Measurements from ENCODE around the gene ARSH. TPM values are rescaled to one million over a fixed set of nuclear protein-coding genes. Genes with fewer than 3 reads are reported as not detected.

The ARSH gene
- total RNA-seq, 4 donors from 2014 or later, result 0.26 TPM; not detected in 3

DNA sequence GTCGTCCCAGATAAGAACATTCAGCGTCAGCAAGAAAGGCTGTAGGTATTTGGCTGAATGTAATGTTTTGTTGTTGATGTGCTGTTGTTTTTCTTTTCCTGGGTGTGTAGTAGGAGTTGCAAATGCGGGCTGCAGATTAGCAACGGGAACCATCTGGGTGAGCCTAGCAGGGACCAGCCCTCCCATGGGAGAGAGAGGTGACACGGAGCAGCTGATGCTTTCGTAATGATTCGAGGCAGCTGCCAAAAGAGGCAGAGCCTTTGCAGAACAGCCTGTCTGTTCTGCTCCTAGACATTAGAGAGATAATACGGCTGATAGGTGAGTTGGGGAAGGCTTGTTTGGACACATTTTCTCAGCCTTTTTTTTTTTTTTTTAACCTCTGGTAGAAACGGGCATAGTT is 60.2 kb downstream of the ARSH start:
- 7 to 23% methylated on average over 3 to 9 of the region's 9 CpGs for WGBS, 2 donors
- Histone ChIP-seq H3K36me3 (no peaks in the 10 kb centered on the region), H3K9me3 (no peaks in the 10 kb centered on the region), H3K27ac (peak overlapping the region in 1 of 4 donors; percentile 52), H3K27me3 (no peaks in the 10 kb centered on the region), H3K4me3 (no peak overlapping the region), H3K4me1 (peaks cover 0 to 6% (median 4%) of the 10 kb centered on the region in 3 donors)
- TF ChIP-seq POLR2A (IDR thresholded peaks at IDR 0.05), result no peak
- TF ChIP-seq CTCF (IDR thresholded peaks at IDR 0.05), result no peak
- no peak for DNase-seq
- intact Hi-C loops (cut with DNase I), result no loop called here

GRCh38 chrX:3075959-3076358 is 69.6 kb downstream of the ARSH start:
- H3K27me3 ChIP-seq, result no peaks in the 10 kb centered on the region
- no peaks in the 10 kb centered on the region for H3K9me3 ChIP-seq
- 13 to 31% methylated on average over 1 of the region's 1 CpG for WGBS, 2 donors
- H3K36me3 ChIP-seq, result no peaks in the 10 kb centered on the region
- intact Hi-C loops (cut with DNase I), result no loop called here
- no peak for TF ChIP-seq CTCF (IDR thresholded peaks at IDR 0.05)
- no peak for TF ChIP-seq POLR2A (IDR thresholded peaks at IDR 0.05)
- H3K27ac ChIP-seq, result no peak overlapping the region
- DNase-seq, result no peak
- H3K4me1 ChIP-seq, result no peaks in the 10 kb centered on the region
- H3K4me3 ChIP-seq, result no peak overlapping the region

- intact Hi-C loops (cut with DNase I), result no loop called here
- DNase-seq, result no peak
- 37 to 49% methylated on average over 10 to 20 of the region's 21 CpGs for WGBS, 2 donors
- Histone ChIP-seq H3K9me3 (no peaks in the 10 kb centered on the region), H3K4me1 (no peaks in the 10 kb centered on the region), H3K27me3 (no peaks in the 10 kb centered on the region), H3K27ac (no peak overlapping the region), H3K4me3 (no peak overlapping the region), H3K36me3 (no peaks in the 10 kb centered on the region)
- TF ChIP-seq CTCF (IDR thresholded peaks at IDR 0.05) (no peak), POLR2A (IDR thresholded peaks at IDR 0.05) (no peak)
Measured at GRCh38 chrX:3076416-3076991, 70.2 kb downstream of the ARSH start.

Small RNA genes lying within 50 kb of the gene (small RNA-seq; reads per million reads assigned to genes)
- gene RN7SL578P, result 0 reads per million in 4 donors

Other genes with a start within 250 kb of the ARSH start
- 1 to 10 TPM in 1 of 4 donors, under 1 TPM in 2, not detected in 1; 0.42 to 1.7 (median 0.95) TPM for gene GYG2, start 177.6 kb upstream of the ARSH start, total RNA-seq
- gene ARSD, start 77.2 kb upstream of the ARSH start, total RNA-seq, result 10 to 100 TPM in 3 of 4 donors, 1 to 10 TPM in 1; 9.7 to 25.5 (median 19.2) TPM
- gene ARSF, start 34.9 kb downstream of the ARSH start, total RNA-seq, result 1 to 10 TPM; 1.1 to 7.7 (median 5.9) TPM

Measured in esophagus squamous epithelium (tissue), 5 donors.